ENCODE results near the gene MUC2. TPM values are rescaled to one million over a fixed set of nuclear protein-coding genes. Genes with fewer than 3 reads are reported as not detected.

Gene MUC2
- total and polyA plus RNA-seq, 9 of the 15 experiments (the other 6 are each of a cell fraction or from before 2014, with no cell fraction given): under 0.01 to 0.18 TPM; not detected in 7

DNA sequence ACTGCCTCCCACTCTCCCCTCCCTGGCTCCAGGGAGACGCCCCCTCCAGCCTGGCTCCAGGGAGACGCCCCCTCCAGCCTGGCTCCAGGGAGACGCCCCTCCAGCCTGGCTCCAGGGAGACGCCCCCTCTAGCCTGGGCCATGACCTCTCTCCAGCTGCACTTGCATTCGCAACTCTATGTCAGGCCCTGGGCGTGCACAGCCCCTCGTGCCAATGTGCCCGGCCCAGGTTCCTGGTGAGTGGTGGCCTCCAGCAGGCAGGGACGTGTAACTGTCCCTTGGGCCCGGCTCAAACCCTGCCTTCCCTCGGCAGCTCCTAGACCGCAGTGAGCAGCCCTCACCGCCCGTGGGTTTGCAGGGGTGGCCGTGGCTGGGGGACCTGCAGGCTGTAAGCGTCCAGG, 45.0 kb upstream of the MUC2 start:
- Histone ChIP-seq H2AFZ (ENCODE audit: low read depth, low read length) (no peak overlapping the region), H3K79me2 (ENCODE audit: control insufficient read depth, insufficient read depth, low read length) (no peaks in the 10 kb centered on the region), H3K9me1 (ENCODE audit: control insufficient read depth, insufficient read depth, low read length) (no peaks in the 10 kb centered on the region), H3K9ac (ENCODE audit: insufficient read depth in 1 of 2, low read depth in 2 of 2, low read length in 2 of 2) (no peak overlapping the region), H3K27ac (ENCODE audit: extremely low read depth, low read depth, low read length) (no peak overlapping the region), H3K36me3 (ENCODE audit: control insufficient read depth, insufficient read depth, low read length) (no peaks in the 10 kb centered on the region), H3K4me1 (replicated peaks in 1 of 2; ENCODE audit: control insufficient read depth in 2 of 2, insufficient read depth in 2 of 2, low read length in 2 of 2) (peaks cover 0 to 71% of the 10 kb centered on the region in 2 experiments; a peak in 2 of 5 replicates), H3K4me2 (ENCODE audit: insufficient read depth, low read length) (no peak overlapping the region), H3K27me3 (ENCODE audit: control insufficient read depth in 2 of 2, insufficient read depth in 2 of 2, low read length in 2 of 2) (peaks cover 0 to 55% of the 10 kb centered on the region in 2 experiments; a peak in 3 of 5 replicates), H4K20me1 (replicated peaks; ENCODE audit: control insufficient read depth, insufficient read depth, low read length) (no peaks in the 10 kb centered on the region; the same call in 1 of the 2 replicates), H3K4me3 (no peak overlapping the region), H3K9me3 (replicated peaks; ENCODE audit: control insufficient read depth, insufficient read depth, low read depth, low read length) (no peaks in the 10 kb centered on the region)
- 14% methylated on average over 12 of the region's 16 CpGs for WGBS (ENCODE audit: insufficient coverage, low coverage, missing lambda C conversion rate)
- in situ Hi-C loops (cut with MboI) (no loop called here), intact Hi-C loops (cut with micrococcal nuclease) (no loop called here)
- CTCF ChIA-PET (ENCODE audit: low intra/inter-chr PET ratio): no interaction called here
- POLR2A ChIA-PET: interaction anchor here (0.5 to 0.7 kb wide), 2 partner anchors 9 to 911 kb away, joined by 3 to 5 read pairs; no protein-coding TSS in a partner anchor
- FAIRE-seq: no peak
- ATAC-seq: no peak; the same call in 2 of the 3 replicates
- DNase-seq (ENCODE audit: extremely low read depth in 1 of 4, low spot score in 3 of 4): no peak
- BruUV-seq (replicated peaks): no TSS peak
- no peak for TF ChIP-seq TCF3 (CRISPR knock-in tag; IDR thresholded peaks at IDR 0.05)
- no peak for TF ChIP-seq MLLT1 (IDR thresholded peaks at IDR 0.05)
- no peak for TF ChIP-seq KAT8 (IDR thresholded peaks at IDR 0.05; ENCODE audit: low read depth)
- TF ChIP-seq ZNF766 (CRISPR knock-in tag; conservative IDR thresholded peaks at IDR 0.05): no peak
- TF ChIP-seq USF1 (CRISPR knock-in tag; IDR thresholded peaks at IDR 0.05): no peak
- TF ChIP-seq ZNF124 (CRISPR knock-in tag; IDR thresholded peaks at IDR 0.05): no peak
- no peak for TF ChIP-seq KLF13 (tag; IDR thresholded peaks at IDR 0.05; ENCODE audit: borderline replicate concordance, low read depth)
- TF ChIP-seq, protein P1, sequence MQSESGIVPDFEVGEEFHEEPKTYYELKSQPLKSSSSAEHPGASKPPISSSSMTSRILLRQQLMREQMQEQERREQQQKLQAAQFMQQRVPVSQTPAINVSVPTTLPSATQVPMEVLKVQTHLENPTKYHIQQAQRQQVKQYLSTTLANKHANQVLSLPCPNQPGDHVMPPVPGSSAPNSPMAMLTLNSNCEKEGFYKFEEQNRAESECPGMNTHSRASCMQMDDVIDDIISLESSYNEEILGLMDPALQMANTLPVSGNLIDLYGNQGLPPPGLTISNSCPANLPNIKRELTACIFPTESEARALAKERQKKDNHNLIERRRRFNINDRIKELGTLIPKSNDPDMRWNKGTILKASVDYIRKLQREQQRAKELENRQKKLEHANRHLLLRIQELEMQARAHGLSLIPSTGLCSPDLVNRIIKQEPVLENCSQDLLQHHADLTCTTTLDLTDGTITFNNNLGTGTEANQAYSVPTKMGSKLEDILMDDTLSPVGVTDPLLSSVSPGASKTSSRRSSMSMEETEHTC (IDR thresholded peaks at IDR 0.05): no peak
